Stimulated activated naive CD4-positive, alpha-beta T cell (primary cell): ENCODE measurements around the gene TRMT112.

Source experiments
- DNase-seq, 6 experiments: peaks; one replicate each; lab custom pipeline; 2025; lab: John Stamatoyannopoulos, UW

TRMT112 gene

GRCh38 chr11:64351136-64351631 lies 33.8 kb upstream of the TRMT112 start:
- DNase-seq, result no peak

GRCh38 chr11:64349404-64349803 lies 32.0 kb upstream of the TRMT112 start:
- DNase-seq, result no peak

- DNase-seq, result no peak
Measured at GRCh38 chr11:64349025-64349387, 31.6 kb upstream of the TRMT112 start.

DNA sequence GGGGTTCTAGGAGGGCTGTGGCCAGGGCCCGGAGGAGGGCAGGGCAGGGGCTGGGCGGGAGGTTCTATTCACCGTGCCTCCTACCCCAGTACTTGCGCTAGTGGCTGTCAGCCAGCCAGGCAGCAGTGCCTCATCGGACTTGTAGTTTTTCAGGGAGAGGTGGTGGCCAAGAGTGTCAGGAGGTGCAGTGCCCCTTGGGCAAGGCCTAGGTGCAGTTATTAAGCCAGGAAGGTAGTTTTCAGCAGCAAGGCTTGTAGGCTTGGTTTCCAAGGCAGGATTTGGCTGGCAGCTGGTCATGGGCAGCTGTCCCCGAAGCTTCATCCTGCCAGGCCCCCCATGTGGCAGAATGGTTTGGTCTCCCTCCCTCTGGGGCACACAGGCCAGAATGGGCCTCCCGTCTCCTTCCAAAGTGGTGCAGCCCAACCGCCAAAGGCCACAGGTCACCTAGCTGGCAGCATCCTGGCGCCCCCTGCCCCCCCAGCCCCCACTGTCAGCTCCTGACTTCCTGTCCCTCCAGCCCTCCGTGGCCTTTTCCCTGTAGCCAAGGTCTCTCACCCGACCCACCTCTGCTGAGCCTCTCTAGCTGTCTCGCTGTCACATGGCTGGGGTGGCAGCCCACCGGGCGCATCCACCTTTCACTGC lies 31.1 kb upstream of the TRMT112 start:
- no peak for DNase-seq

DNA sequence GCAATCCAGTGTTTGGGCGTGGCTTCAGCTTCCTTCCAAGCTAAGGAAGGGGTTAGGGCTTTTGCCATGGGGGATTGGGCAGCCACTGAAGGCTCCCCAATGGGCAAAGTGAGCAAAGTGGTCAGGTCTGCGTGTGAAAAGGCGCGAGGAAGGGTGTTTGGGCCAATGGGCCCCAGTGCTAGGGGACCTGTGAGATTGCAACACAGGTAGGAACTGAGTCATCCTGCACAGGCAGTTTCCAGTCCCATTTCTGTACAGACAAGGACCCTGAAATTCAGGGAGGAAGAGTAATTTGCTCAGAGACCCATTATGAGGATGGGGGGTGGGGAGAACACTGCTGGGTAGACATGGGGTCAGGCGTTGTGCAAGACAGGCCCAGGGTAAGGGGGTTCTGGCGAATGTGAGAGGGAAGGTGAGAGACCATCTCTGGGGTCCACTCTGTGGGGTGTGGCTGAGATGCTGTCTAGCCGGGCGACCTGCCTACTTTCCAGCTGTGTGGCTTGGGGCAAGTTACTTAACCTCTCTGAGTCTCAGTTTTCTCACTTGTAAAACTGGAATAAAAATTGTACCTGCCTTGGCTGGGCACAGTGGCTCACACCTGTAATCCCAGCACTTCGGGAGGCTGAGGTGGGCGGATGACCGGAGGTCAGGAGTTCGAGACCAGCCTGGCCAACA lies 30.0 kb upstream of the TRMT112 start:
- no peak for DNase-seq

GRCh38 chr11:64344787-64345186 lies 27.4 kb upstream of the TRMT112 start:
- no peak for DNase-seq

GRCh38 chr11:64343767-64344559 lies 26.6 kb upstream of the TRMT112 start:
- no peak for DNase-seq

- no peak for DNase-seq
Measured at GRCh38 chr11:64342869-64343745, 25.7 kb upstream of the TRMT112 start.

- DNase-seq, result peak; percentile 78 to 90 (median 86)
Measured at GRCh38 chr11:64341851-64342791, 24.8 kb upstream of the TRMT112 start.

GRCh38 chr11:64341429-64341828 lies 24.1 kb upstream of the TRMT112 start:
- no peak for DNase-seq

DNA sequence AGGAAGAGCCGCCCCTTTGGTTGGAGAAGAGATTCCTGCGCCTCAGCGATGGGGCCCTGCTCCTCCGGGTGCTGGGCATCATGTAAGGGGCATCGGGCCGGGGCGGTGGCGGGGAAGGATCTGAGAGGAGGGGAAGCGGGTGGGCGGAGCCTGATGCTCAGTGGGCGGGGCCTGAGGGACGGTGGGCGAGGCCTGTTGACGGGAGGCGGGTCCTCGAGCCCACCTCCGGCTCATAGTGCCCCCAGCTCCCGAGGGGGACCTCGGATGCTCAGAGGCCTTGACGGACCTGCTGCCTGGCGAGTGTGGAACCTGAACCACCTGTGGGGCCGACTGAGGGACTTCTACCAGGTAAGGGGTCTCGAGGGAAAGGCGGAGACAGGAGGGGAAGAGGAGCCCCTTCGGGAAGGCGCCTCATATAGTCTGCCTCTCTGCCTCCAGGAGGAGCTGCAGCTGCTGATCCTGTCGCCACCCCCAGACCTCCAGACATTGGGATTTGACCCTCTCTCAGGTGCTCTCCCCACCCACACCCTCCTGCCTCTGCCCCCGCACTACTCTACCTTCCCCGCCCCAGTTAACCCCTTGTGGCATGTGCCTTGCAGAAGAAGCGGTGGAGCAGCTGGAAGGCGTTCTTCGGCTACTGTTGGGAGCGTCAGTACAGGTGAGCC lies 23.4 kb upstream of the TRMT112 start:
- peak; percentile 23 to 76 (median 71) for DNase-seq

- peak; percentile 72 to 87 (median 83) for DNase-seq
Measured at GRCh38 chr11:64339754-64340408, 22.5 kb upstream of the TRMT112 start, which contains the start of gene CCDC88B. TSS of gene CCDC88B (plus strand) at chr11:64340204. CDS start at chr11:64340267, 63 bp downstream.

DNA sequence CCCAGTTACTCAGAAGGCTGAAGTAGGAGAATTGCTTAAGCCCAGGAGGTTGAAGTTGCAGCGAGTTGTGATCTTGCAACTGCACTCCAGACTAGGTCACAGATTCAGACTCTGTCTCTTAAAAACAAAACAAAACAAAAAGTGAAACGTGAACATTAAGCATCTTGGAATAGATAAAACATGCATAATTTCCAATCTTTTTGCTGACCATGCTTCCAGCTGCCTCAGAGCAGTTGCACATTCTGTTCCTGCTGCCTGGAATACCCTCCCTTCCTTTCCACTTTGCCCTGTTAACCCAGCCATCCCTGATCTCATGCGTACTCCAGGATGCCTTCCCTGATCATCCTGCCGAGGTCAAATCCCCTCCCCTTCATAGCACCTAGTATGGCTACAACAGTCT lies 21.9 kb upstream of the TRMT112 start:
- DNase-seq, result no peak

- DNase-seq, result no peak
Measured at GRCh38 chr11:64338716-64339115, 21.4 kb upstream of the TRMT112 start.

- no peak for DNase-seq
Measured at GRCh38 chr11:64337538-64338249, 20.3 kb upstream of the TRMT112 start.

- no peak for DNase-seq
Measured at GRCh38 chr11:64334764-64335735, 17.7 kb upstream of the TRMT112 start.

GRCh38 chr11:64333556-64333955 lies 16.2 kb upstream of the TRMT112 start:
- DNase-seq, result no peak
